ENCODE measurements around the gene NFAM1.

DNA sequence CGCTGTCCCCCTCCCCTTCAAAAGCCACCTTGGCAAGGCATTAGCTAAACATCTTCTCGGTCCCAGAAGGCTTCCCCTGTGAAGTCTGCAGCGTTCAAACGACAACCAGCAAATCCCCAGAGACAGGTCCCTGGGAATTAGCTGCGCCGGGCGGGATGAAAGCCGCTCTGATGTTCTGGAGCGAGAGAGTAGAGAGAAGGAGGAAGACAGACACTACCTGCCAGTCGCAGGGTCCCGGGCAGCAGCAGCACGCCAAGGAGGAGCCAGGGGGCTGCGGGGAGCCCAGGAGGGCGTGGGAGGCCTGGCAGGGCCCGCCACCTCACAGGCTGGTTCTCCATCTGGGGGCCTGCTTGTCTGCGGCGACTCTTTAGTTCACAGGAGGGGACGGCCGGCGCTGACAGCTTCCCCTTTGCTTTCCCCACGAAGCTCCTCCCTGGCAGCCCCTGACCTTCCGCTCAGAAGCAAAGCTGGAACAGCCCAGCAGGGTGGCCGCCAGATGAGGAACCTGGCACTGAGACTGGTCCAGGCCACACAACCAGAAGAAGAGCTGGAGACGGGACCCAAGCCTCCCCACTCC, at the start of gene NFAM1:
- TF ChIP-seq, protein P1, sequence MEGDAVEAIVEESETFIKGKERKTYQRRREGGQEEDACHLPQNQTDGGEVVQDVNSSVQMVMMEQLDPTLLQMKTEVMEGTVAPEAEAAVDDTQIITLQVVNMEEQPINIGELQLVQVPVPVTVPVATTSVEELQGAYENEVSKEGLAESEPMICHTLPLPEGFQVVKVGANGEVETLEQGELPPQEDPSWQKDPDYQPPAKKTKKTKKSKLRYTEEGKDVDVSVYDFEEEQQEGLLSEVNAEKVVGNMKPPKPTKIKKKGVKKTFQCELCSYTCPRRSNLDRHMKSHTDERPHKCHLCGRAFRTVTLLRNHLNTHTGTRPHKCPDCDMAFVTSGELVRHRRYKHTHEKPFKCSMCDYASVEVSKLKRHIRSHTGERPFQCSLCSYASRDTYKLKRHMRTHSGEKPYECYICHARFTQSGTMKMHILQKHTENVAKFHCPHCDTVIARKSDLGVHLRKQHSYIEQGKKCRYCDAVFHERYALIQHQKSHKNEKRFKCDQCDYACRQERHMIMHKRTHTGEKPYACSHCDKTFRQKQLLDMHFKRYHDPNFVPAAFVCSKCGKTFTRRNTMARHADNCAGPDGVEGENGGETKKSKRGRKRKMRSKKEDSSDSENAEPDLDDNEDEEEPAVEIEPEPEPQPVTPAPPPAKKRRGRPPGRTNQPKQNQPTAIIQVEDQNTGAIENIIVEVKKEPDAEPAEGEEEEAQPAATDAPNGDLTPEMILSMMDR (conservative IDR thresholded peaks at IDR 0.05 in 1 of 2, IDR thresholded peaks at IDR 0.05 in 1 of 2; ENCODE audit: extremely low read depth in 1 of 2, insufficient read depth in 1 of 2, low read depth in 1 of 2, low read length in 2 of 2): no peak
- no peak for TF ChIP-seq EZH2 (IDR thresholded peaks at IDR 0.05; ENCODE audit: borderline replicate concordance, low read length)

Data from mammary epithelial cell (primary cell).